LNCaP clone FGC (cell line): ENCODE data around the gene MARCHF3.
"Not testable (repeated sequence)": the region's sequence is repeated elsewhere in the genome, so short reads cannot be mapped to it uniquely, and the experiment has no call there.

Source experiments
- DNase-seq: peaks from one replicate; pipeline ENCODE4 v3.0.0-alpha.2; 2011; ENCODE audit warnings: low read depth
- H3K4me3 ChIP-seq: 2 replicates; pipeline ENCODE4 v1.5.1; 2011; ENCODE audit warnings: mild to moderate bottlenecking, low read depth, low read length, control low read depth
- CTCF ChIP-seq: IDR thresholded peaks from 2 replicates; pipeline ENCODE4 v1.5.1; 2012; ENCODE audit warnings: mild to moderate bottlenecking; ENCODE audit not compliant: control insufficient read depth, insufficient read depth; ENCODE audit errors: extremely low read depth

The MARCHF3 gene

GRCh38 chr5:127007522-127007921 lies 22.8 kb downstream of the MARCHF3 start:
- TF ChIP-seq CTCF: no peak
- DNase-seq: no peak
- no peak overlapping the region for H3K4me3 ChIP-seq

DNA sequence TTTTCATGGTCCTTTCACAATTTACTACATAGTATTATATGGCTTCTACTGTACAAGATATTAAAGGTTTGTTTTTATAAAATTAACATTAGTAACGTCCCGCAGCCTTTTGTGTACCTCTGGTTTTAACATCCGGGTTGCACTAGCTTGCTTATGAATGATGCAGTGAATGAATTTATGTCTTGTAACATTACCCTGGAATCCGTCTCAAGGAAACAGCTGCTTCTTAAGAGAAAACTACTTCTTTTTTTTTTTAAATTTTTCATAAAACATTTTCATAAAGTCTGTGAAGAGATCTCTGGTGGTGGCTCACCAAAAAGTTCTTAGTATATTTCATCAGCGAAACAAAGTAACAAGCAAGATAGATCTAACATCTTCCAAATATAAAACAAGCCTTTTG lies 23.6 kb downstream of the MARCHF3 start:
- DNase-seq: no peak
- no peak for TF ChIP-seq CTCF
- H3K4me3 ChIP-seq: no peak overlapping the region

- not testable (repeated sequence) for DNase-seq, H3K4me3 ChIP-seq
These were observed 25.1 kb downstream of the MARCHF3 start for GRCh38 chr5:127005282-127005681.

DNA sequence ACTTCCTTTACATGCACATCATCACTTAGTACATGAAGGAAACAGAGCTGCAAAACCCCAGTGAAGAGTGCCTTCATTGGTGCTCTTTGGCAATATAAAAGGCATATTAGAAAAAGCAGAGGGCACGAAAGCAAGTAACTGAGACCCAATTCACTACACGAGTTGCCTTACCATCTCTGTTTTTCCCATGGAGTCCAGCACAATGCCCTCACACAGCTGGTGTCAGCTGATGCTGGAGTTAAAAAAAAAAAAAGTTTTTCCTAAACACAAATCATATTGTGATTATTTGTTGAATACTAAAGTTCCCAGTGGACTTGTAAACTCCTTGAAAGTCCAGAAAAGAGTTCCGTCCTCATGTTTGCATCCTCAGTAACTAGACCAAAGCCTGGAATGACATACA lies 25.6 kb downstream of the MARCHF3 start:
- DNase-seq: no peak
- H3K4me3 ChIP-seq: no peak overlapping the region
- no peak for TF ChIP-seq CTCF

DNA sequence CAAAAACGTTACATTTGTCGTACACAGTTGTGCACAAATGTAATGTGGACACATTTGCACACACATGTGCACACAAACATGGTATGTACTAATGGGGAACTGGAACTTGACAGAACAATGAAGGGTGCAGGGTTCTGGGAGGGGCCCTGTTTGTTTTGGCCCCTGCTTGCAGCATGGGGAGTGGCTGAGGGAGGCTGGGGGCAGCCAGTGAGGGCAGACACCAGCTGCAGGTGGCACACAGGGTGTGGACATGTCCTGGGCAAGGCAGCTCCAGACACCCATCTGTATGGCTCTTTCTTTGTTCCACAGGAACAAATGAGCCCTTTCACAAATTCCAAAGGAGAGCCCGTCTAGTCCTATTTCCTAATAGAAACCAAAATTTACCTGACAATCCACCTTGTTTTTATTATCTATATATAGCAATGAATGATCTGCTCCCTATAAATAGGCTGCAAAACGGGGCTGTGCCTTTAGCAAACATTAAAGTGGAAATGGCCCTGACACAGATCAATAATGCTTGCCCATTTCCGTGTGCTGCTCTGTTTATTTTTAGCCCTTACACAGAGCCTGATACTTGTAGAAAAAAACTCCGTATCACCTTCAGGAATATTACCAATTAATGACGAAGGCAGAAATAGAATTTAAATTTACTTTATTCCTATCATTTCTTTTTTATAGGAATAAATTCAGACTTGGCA lies 26.4 kb downstream of the MARCHF3 start:
- peak; percentile 47 for DNase-seq
- no peak for TF ChIP-seq CTCF
- H3K4me3 ChIP-seq: no peak overlapping the region

DNA sequence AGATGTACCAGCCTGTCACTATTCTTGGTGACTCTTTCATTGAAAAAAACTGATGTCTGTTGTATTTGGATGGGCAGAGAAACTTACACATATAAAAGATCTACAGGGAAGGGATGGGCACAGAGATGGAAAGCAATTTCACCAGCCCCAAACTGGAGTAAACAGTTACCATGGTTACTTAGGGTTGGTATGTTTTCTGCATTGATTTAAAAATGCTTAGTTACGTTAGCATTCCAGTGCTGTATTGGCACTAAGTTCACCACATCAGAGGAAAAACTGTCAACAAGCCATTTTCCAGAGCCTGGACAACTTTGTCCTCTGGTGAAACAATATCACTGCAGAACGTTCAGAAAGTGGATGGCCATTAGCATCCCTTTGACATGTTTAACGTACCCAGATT lies 28.0 kb downstream of the MARCHF3 start:
- TF ChIP-seq CTCF: no peak
- no peak for DNase-seq
- no peak overlapping the region for H3K4me3 ChIP-seq

DNA sequence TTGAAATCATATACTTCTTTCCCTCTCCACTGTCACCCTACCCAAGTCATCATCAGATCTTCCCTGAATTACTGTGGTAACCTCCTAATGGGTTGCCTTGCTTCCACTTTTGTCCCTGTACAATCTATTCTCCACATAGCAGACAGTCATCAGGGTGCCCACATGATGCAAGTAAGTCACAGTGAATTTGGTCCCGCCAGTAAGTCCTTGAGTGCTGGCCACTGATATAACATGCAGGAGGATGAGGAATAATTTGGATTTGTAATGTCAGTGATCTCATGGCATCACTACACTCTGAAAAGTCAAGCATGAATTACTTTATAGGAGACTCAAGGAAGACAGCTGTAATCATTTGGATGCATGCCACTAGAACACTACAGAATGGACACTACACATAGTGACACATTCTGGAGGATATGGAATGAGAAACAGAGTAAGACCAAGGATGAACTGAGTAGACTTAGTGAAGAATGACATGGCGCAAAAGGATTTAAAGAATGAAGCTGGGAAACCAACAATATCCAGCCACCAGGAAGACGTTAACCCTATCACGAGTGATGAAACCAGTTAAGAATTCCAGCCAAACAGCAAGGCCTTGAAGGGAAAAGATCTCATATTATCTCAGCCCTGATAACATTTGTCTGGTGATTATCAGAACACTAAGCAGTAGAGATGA lies 28.6 kb downstream of the MARCHF3 start:
- TF ChIP-seq CTCF: no peak
- no peak for DNase-seq
- no peak overlapping the region for H3K4me3 ChIP-seq
